ENCODE measurements around the gene PDZRN4. TPM values are rescaled to one million over a fixed set of nuclear protein-coding genes. Genes with fewer than 3 reads are reported as not detected.

PDZRN4 gene
- polyA plus RNA-seq, 3 donors = not detected

DNA sequence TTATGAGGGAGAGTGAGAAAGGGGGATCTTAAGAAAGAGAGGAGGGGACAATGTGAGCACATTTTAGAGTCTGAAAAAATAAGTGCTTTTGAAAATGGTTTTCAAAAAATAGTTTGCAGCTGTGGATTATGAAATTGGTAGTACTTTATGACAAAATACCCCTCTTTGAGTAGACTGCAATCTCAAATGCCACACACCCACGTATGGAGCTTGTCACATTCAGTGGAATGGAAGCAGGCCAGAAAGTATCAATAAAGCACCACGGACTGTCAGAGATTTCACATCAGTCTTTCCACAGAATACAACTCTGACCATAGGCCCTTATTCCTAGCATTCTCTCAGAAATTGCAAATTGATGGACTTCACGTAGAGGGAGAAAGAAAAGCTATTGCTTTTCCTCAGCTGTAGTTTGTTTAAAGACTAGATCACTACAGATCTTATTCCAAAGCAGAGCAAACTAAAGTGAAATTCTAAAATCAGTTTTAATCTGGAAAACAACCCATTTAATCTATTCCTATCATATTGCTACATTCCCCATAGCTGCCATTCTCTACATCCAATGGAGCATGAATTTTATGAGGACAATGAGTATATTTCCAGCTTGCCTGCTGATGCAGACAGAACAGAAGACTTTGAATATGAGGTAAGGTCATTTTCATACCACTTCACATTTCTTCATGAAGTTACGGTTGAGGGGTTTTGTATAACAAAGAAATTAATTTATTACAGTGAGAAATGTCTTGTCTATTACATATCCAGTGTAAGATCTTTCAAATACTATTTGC lies 321.3 kb downstream of the PDZRN4 start:
- no peak overlapping the region for H3K4me2 ChIP-seq (replicated peaks; ENCODE audit: extremely low read depth, low read length, poor library complexity, severe bottlenecking)
- peaks cover 0 to 3% (median 0%) of the 10 kb centered on the region in 7 donors for H3K9me3 Mint-ChIP-seq

DNA sequence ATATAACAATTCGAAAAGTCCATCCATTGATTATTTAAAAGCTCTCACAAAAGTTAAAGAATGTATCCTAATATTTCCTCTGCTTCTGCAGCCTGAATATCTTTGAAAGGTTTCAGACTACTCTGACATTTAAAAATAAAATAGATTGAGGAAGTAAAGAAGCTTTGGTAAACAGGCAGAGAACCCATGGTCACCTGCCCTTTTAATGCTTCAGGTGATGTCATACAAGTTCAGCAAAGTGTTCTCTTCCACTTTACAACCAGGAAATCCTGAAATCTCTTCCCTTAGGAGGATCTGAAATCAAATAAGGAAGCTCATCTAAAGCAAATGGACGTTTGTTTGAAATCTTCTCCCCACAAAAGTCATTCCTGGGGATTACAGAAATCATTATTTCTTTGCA lies 322.4 kb downstream of the PDZRN4 start:
- Histone ChIP-seq H2AFZ (ENCODE audit: insufficient read depth, low read depth, low read length, poor library complexity, severe bottlenecking) (no peak overlapping the region), H3K36me3 (replicated peaks in 1 of 2; ENCODE audit: control insufficient read depth in 1 of 2, insufficient read depth in 2 of 2, low read length in 2 of 2) (no peaks in the 10 kb centered on the region), H3K79me2 (ENCODE audit: insufficient read depth, low read length) (no peaks in the 10 kb centered on the region), H3K27ac (ENCODE audit: low read depth in 1 of 2, low read length in 2 of 2) (no peak overlapping the region), H3K9ac (ENCODE audit: insufficient read depth, low read length, poor library complexity, severe bottlenecking) (no peak overlapping the region), H3K4me1 (ENCODE audit: control insufficient read depth in 1 of 2, insufficient read depth in 2 of 2, low read length in 2 of 2) (no peaks in the 10 kb centered on the region), H3K4me2 (replicated peaks; ENCODE audit: extremely low read depth, low read length, poor library complexity, severe bottlenecking) (no peak overlapping the region), H4K20me1 (ENCODE audit: insufficient read depth, low read length) (no peaks in the 10 kb centered on the region), H3K4me3 (replicated peaks in 1 of 3; ENCODE audit: low read depth in 2 of 3, low read length in 3 of 3) (no peak overlapping the region), H3K27me3 (ENCODE audit: control insufficient read depth in 2 of 2, insufficient read depth in 2 of 2, low read length in 2 of 2) (no peaks in the 10 kb centered on the region), H3K9me3 (replicated peaks in 1 of 2; ENCODE audit: control insufficient read depth in 1 of 2, insufficient read depth in 1 of 2, low read length in 2 of 2) (no peaks in the 10 kb centered on the region)
- H3K9me3 Mint-ChIP-seq = peaks cover 0 to 3% (median 0%) of the 10 kb centered on the region in 7 donors
- H3K27ac Mint-ChIP-seq = no peak overlapping the region
- WGBS (ENCODE audit: insufficient coverage) = no CpG with 5 or more reads among the region's 2 CpGs
- H3K36me3 Mint-ChIP-seq = no peaks in the 10 kb centered on the region
- no peak overlapping the region for H3K4me3 Mint-ChIP-seq
- no peaks in the 10 kb centered on the region for H3K27me3 Mint-ChIP-seq (ENCODE audit: low read depth in 3 of 3)
- TF ChIP-seq, protein P1, sequence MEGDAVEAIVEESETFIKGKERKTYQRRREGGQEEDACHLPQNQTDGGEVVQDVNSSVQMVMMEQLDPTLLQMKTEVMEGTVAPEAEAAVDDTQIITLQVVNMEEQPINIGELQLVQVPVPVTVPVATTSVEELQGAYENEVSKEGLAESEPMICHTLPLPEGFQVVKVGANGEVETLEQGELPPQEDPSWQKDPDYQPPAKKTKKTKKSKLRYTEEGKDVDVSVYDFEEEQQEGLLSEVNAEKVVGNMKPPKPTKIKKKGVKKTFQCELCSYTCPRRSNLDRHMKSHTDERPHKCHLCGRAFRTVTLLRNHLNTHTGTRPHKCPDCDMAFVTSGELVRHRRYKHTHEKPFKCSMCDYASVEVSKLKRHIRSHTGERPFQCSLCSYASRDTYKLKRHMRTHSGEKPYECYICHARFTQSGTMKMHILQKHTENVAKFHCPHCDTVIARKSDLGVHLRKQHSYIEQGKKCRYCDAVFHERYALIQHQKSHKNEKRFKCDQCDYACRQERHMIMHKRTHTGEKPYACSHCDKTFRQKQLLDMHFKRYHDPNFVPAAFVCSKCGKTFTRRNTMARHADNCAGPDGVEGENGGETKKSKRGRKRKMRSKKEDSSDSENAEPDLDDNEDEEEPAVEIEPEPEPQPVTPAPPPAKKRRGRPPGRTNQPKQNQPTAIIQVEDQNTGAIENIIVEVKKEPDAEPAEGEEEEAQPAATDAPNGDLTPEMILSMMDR (IDR thresholded peaks at IDR 0.05) = no peak
- DNase-seq = no peak
- peaks cover 9% of the 10 kb centered on the region for H3K4me1 Mint-ChIP-seq
- intact Hi-C loops (cut with micrococcal nuclease) = no loop called here

More for the DNA sequence above, 321.3 kb downstream of the PDZRN4 start:
- no peak for DNase-seq
- no peak overlapping the region for H2AFZ ChIP-seq (ENCODE audit: insufficient read depth, low read depth, low read length, poor library complexity, severe bottlenecking)
- no peaks in the 10 kb centered on the region for H3K27me3 ChIP-seq (ENCODE audit: control insufficient read depth in 2 of 2, insufficient read depth in 2 of 2, low read length in 2 of 2)
- no peak overlapping the region for H3K27ac ChIP-seq (ENCODE audit: low read depth in 1 of 2, low read length in 2 of 2)
- no peaks in the 10 kb centered on the region for H3K36me3 Mint-ChIP-seq
- intact Hi-C loops (cut with micrococcal nuclease) = no loop called here
- no peaks in the 10 kb centered on the region for H3K36me3 ChIP-seq (replicated peaks in 1 of 2; ENCODE audit: control insufficient read depth in 1 of 2, insufficient read depth in 2 of 2, low read length in 2 of 2)
- H3K27ac Mint-ChIP-seq = no peak overlapping the region
- no peaks in the 10 kb centered on the region for H3K27me3 Mint-ChIP-seq (ENCODE audit: low read depth in 3 of 3)
- TF ChIP-seq, protein P1 (IDR thresholded peaks at IDR 0.05) = no peak
- H3K79me2 ChIP-seq (ENCODE audit: insufficient read depth, low read length) = no peaks in the 10 kb centered on the region
- peaks cover 9% of the 10 kb centered on the region for H3K4me1 Mint-ChIP-seq
- H3K9me3 ChIP-seq (replicated peaks in 1 of 2; ENCODE audit: control insufficient read depth in 1 of 2, insufficient read depth in 1 of 2, low read length in 2 of 2) = no peaks in the 10 kb centered on the region
- no peak overlapping the region for H3K9ac ChIP-seq (ENCODE audit: insufficient read depth, low read length, poor library complexity, severe bottlenecking)
- no peaks in the 10 kb centered on the region for H4K20me1 ChIP-seq (ENCODE audit: insufficient read depth, low read length)
- H3K4me1 ChIP-seq (ENCODE audit: control insufficient read depth in 1 of 2, insufficient read depth in 2 of 2, low read length in 2 of 2) = no peaks in the 10 kb centered on the region
- H3K4me3 Mint-ChIP-seq = no peak overlapping the region
- WGBS (ENCODE audit: insufficient coverage) = no CpG with 5 or more reads among the region's 4 CpGs
- no peak overlapping the region for H3K4me3 ChIP-seq (replicated peaks in 1 of 3; ENCODE audit: low read depth in 2 of 3, low read length in 3 of 3)

All from CD14-positive monocyte (primary cell).